ENCODE results near the gene ADD2.
"Not testable (repeated sequence)": the region's sequence is repeated elsewhere in the genome, so short reads cannot be mapped to it uniquely, and the experiment has no call there.

The ADD2 gene

GRCh38 chr2:70745276-70745825, 22.6 kb downstream of the ADD2 start:
- peaks cover 0 to 2% (median 0%) of the 10 kb centered on the region in 5 experiments for H3K9me3 ChIP-seq (ENCODE audit: control extremely low read depth in 1 of 5, control insufficient read depth in 4 of 5, insufficient read depth in 2 of 5, low read depth in 1 of 5, low read length in 4 of 5)
- ChIA-PET CTCF (interaction anchor here (1.8 kb wide), 1 partner anchor 10 kb away, joined by 5 read pairs; no protein-coding TSS in a partner anchor), POLR2A (no interaction called here)
- H3K4me1 ChIP-seq (ENCODE audit: control extremely low read depth in 1 of 4, control insufficient read depth in 4 of 4, insufficient read depth in 4 of 4, low read length in 3 of 4): no peaks in the 10 kb centered on the region
- 84% methylated on average over 2 of the region's 3 CpGs for WGBS (ENCODE audit: insufficient coverage)
- peaks cover 0 to 3% (median 2%) of the 10 kb centered on the region in 5 experiments for H3K27me3 ChIP-seq (replicated peaks in 2 of 5; ENCODE audit: control insufficient read depth in 4 of 5, insufficient read depth in 5 of 5, low read length in 4 of 5)
- no peak overlapping the region for H3K27ac ChIP-seq (ENCODE audit: insufficient read depth in 1 of 2, low read depth in 1 of 2, low read length in 2 of 2, poor library complexity in 1 of 2, severe bottlenecking in 2 of 2)
- no peak overlapping the region for H3K4me3 ChIP-seq (ENCODE audit: control insufficient read depth in 1 of 7, extremely low read depth in 1 of 7, insufficient read depth in 4 of 7, low read depth in 2 of 7, low read length in 6 of 7)
- no peak for DNase-seq
- H3K36me3 ChIP-seq (ENCODE audit: control insufficient read depth in 4 of 4, insufficient read depth in 4 of 4, low read length in 3 of 4): no peaks in the 10 kb centered on the region

DNA sequence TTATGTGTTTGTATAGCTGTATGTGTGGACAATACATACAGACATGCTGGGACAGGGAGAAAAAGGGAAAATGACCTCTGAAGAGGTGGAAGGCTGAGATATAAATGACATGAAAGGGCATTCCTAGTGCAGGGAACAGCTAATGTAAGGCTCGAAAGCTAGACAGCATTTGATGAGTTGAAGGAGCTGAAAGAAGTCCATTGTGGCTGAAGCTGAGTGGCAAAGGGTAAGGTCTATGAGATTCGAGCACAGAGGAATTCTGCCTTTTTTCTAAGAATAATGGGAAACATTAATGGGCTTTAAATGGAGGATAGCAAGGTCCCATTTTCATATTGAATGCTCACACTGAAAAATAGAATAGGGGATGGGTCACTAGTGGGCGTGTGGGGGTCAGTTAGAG, 23.6 kb downstream of the ADD2 start:
- no peak for DNase-seq
- Histone ChIP-seq H3K27ac (ENCODE audit: insufficient read depth in 1 of 2, low read depth in 1 of 2, low read length in 2 of 2, poor library complexity in 1 of 2, severe bottlenecking in 2 of 2) (no peak overlapping the region), H3K4me3 (ENCODE audit: control insufficient read depth in 1 of 7, extremely low read depth in 1 of 7, insufficient read depth in 4 of 7, low read depth in 2 of 7, low read length in 6 of 7) (no peak overlapping the region), H3K9me3 (ENCODE audit: control extremely low read depth in 1 of 5, control insufficient read depth in 4 of 5, insufficient read depth in 2 of 5, low read depth in 1 of 5, low read length in 4 of 5) (peaks cover 0 to 6% (median 0%) of the 10 kb centered on the region in 5 experiments), H3K4me1 (ENCODE audit: control extremely low read depth in 1 of 4, control insufficient read depth in 4 of 4, insufficient read depth in 4 of 4, low read length in 3 of 4) (no peaks in the 10 kb centered on the region), H3K36me3 (ENCODE audit: control insufficient read depth in 4 of 4, insufficient read depth in 4 of 4, low read length in 3 of 4) (no peaks in the 10 kb centered on the region), H3K27me3 (replicated peaks in 2 of 5; ENCODE audit: control insufficient read depth in 4 of 5, insufficient read depth in 5 of 5, low read length in 4 of 5) (peaks cover 0 to 2% (median 0%) of the 10 kb centered on the region in 5 experiments)
- CTCF ChIA-PET: no interaction called here
- 100% methylated on average over 2 of the region's 3 CpGs for WGBS (ENCODE audit: insufficient coverage)
- POLR2A ChIA-PET: no interaction called here

DNA sequence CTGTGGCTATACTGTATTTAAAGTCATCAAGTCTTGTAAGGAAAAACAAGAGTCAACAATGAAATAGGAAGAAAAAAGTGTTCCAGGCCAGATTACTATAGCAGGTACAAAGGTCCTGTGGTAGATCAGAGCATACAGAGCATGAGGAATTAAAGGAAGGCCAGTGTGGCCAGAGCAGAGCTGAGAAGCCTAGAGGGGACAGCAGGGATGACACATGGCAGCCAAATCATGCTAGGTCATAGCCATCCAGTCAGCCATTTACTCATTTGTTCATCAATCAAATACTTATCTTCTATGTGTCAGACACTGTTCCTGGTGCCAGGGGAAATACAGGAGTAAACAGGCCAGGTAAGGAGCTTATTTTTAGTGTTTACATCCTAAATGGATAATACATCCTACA, 24.3 kb downstream of the ADD2 start:
- peaks cover 0 to 2% (median 0%) of the 10 kb centered on the region in 5 experiments for H3K27me3 ChIP-seq (replicated peaks in 2 of 5; ENCODE audit: control insufficient read depth in 4 of 5, insufficient read depth in 5 of 5, low read length in 4 of 5)
- no peaks in the 10 kb centered on the region for H3K36me3 ChIP-seq (ENCODE audit: control insufficient read depth in 4 of 4, insufficient read depth in 4 of 4, low read length in 3 of 4)
- ChIA-PET POLR2A (no interaction called here), CTCF (no interaction called here)
- H3K4me1 ChIP-seq (ENCODE audit: control extremely low read depth in 1 of 4, control insufficient read depth in 4 of 4, insufficient read depth in 4 of 4, low read length in 3 of 4): no peaks in the 10 kb centered on the region
- no peak for DNase-seq
- H3K27ac ChIP-seq (ENCODE audit: insufficient read depth in 1 of 2, low read depth in 1 of 2, low read length in 2 of 2, poor library complexity in 1 of 2, severe bottlenecking in 2 of 2): no peak overlapping the region
- peaks cover 0 to 6% (median 0%) of the 10 kb centered on the region in 5 experiments for H3K9me3 ChIP-seq (ENCODE audit: control extremely low read depth in 1 of 5, control insufficient read depth in 4 of 5, insufficient read depth in 2 of 5, low read depth in 1 of 5, low read length in 4 of 5)
- H3K4me3 ChIP-seq (ENCODE audit: control insufficient read depth in 1 of 7, extremely low read depth in 1 of 7, insufficient read depth in 4 of 7, low read depth in 2 of 7, low read length in 6 of 7): no peak overlapping the region

GRCh38 chr2:70743068-70743467, 24.9 kb downstream of the ADD2 start:
- 79% methylated on average over 2 of the region's 4 CpGs for WGBS (ENCODE audit: insufficient coverage)
- Histone ChIP-seq H3K4me1 (ENCODE audit: control extremely low read depth in 1 of 4, control insufficient read depth in 4 of 4, insufficient read depth in 4 of 4, low read length in 3 of 4) (no peaks in the 10 kb centered on the region), H3K9me3 (ENCODE audit: control extremely low read depth in 1 of 5, control insufficient read depth in 4 of 5, insufficient read depth in 2 of 5, low read depth in 1 of 5, low read length in 4 of 5) (peaks cover 0 to 6% (median 0%) of the 10 kb centered on the region in 5 experiments), H3K36me3 (ENCODE audit: control insufficient read depth in 4 of 4, insufficient read depth in 4 of 4, low read length in 3 of 4) (no peaks in the 10 kb centered on the region), H3K27ac (ENCODE audit: insufficient read depth in 1 of 2, low read depth in 1 of 2, low read length in 2 of 2, poor library complexity in 1 of 2, severe bottlenecking in 2 of 2) (no peak overlapping the region), H3K4me3 (ENCODE audit: control insufficient read depth in 1 of 7, extremely low read depth in 1 of 7, insufficient read depth in 4 of 7, low read depth in 2 of 7, low read length in 6 of 7) (no peak overlapping the region), H3K27me3 (replicated peaks in 2 of 5; ENCODE audit: control insufficient read depth in 4 of 5, insufficient read depth in 5 of 5, low read length in 4 of 5) (peaks cover 0 to 4% (median 0%) of the 10 kb centered on the region in 5 experiments)
- DNase-seq: no peak
- ChIA-PET POLR2A (no interaction called here), CTCF (no interaction called here)

- CTCF ChIA-PET, POLR2A ChIA-PET: not testable (repeated sequence)
Observed at GRCh38 chr2:70739492-70739891, 28.5 kb downstream of the ADD2 start.

DNA sequence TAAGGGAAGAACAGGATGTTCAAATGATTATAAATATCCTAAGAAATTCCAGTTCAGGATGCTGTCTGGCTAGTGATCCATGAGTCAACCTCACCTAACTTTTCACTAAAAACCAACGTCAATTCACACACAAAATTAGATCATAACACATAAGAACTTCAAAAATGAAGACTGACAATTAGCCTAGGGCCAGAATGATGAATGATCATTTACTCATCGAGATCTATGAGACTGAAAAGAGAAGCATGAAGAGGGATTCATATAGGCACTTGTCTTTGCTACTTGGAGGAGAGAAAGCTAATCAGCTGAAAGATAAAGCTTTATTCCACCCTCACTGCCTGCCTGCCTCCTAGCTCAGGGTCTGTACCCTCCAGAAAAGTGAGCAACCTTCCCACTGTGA, 29.8 kb downstream of the ADD2 start:
- ChIA-PET POLR2A (no interaction called here), CTCF (no interaction called here)
- Histone ChIP-seq H3K4me3 (ENCODE audit: control insufficient read depth in 1 of 7, extremely low read depth in 1 of 7, insufficient read depth in 4 of 7, low read depth in 2 of 7, low read length in 6 of 7) (no peak overlapping the region), H3K27ac (ENCODE audit: insufficient read depth in 1 of 2, low read depth in 1 of 2, low read length in 2 of 2, poor library complexity in 1 of 2, severe bottlenecking in 2 of 2) (no peak overlapping the region), H3K4me1 (ENCODE audit: control extremely low read depth in 1 of 4, control insufficient read depth in 4 of 4, insufficient read depth in 4 of 4, low read length in 3 of 4) (no peaks in the 10 kb centered on the region), H3K27me3 (replicated peaks in 2 of 5; ENCODE audit: control insufficient read depth in 4 of 5, insufficient read depth in 5 of 5, low read length in 4 of 5) (peaks cover 6 to 20% (median 13%) of the 10 kb centered on the region in 5 experiments), H3K36me3 (ENCODE audit: control insufficient read depth in 4 of 4, insufficient read depth in 4 of 4, low read length in 3 of 4) (no peaks in the 10 kb centered on the region), H3K9me3 (ENCODE audit: control extremely low read depth in 1 of 5, control insufficient read depth in 4 of 5, insufficient read depth in 2 of 5, low read depth in 1 of 5, low read length in 4 of 5) (peaks cover 0 to 6% (median 0%) of the 10 kb centered on the region in 5 experiments)
- 94% methylated on average over 2 of the region's 2 CpGs for WGBS (ENCODE audit: insufficient coverage)
- DNase-seq: no peak

More at GRCh38 chr2:70739492-70739891, 28.5 kb downstream of the ADD2 start:
- not testable (repeated sequence) for H3K9me3 ChIP-seq (ENCODE audit: control extremely low read depth in 1 of 5, control insufficient read depth in 4 of 5, insufficient read depth in 2 of 5, low read depth in 1 of 5, low read length in 4 of 5); H3K4me1 ChIP-seq (ENCODE audit: control extremely low read depth in 1 of 4, control insufficient read depth in 4 of 4, insufficient read depth in 4 of 4, low read length in 3 of 4); H3K36me3 ChIP-seq (ENCODE audit: control insufficient read depth in 4 of 4, insufficient read depth in 4 of 4, low read length in 3 of 4); H3K27ac ChIP-seq (ENCODE audit: insufficient read depth in 1 of 2, low read depth in 1 of 2, low read length in 2 of 2, poor library complexity in 1 of 2, severe bottlenecking in 2 of 2); H3K4me3 ChIP-seq (ENCODE audit: control insufficient read depth in 1 of 7, extremely low read depth in 1 of 7, insufficient read depth in 4 of 7, low read depth in 2 of 7, low read length in 6 of 7); DNase-seq
- H3K27me3 ChIP-seq (replicated peaks in 2 of 5; ENCODE audit: control insufficient read depth in 4 of 5, insufficient read depth in 5 of 5, low read length in 4 of 5): peaks cover 4 to 12% (median 7%) of the 10 kb centered on the region in 5 experiments
- WGBS (ENCODE audit: insufficient coverage): 100% methylated on average over 1 of the region's 1 CpG

DNA sequence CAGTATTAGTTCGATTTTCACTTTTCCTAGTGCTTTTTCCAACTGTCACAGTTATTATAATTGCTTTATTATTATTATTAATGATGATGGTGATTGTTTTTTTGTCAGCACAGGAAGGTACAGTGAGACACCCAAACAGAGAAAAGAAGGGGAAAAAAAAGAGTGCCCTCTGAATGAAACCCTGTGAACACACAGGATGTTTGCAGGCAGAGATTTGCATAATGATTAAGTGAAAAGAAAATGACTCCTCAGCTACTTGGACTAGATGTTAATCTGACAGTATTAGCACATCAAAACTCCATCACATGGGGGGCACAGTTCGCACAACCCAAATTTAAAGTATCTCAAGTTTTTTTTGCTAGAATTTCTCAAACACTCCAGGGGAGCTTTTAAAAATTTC, 32.9 kb downstream of the ADD2 start:
- no peaks in the 10 kb centered on the region for H3K36me3 ChIP-seq (ENCODE audit: control insufficient read depth in 4 of 4, insufficient read depth in 4 of 4, low read length in 3 of 4)
- 100% methylated on average over 1 of the region's 2 CpGs for WGBS (ENCODE audit: insufficient coverage)
- H3K27me3 ChIP-seq (replicated peaks in 2 of 5; ENCODE audit: control insufficient read depth in 4 of 5, insufficient read depth in 5 of 5, low read length in 4 of 5): peaks cover 6 to 20% (median 16%) of the 10 kb centered on the region in 5 experiments
- H3K4me3 ChIP-seq (ENCODE audit: control insufficient read depth in 1 of 7, extremely low read depth in 1 of 7, insufficient read depth in 4 of 7, low read depth in 2 of 7, low read length in 6 of 7): no peak overlapping the region
- H3K4me1 ChIP-seq (ENCODE audit: control extremely low read depth in 1 of 4, control insufficient read depth in 4 of 4, insufficient read depth in 4 of 4, low read length in 3 of 4): no peaks in the 10 kb centered on the region
- peaks cover 0 to 4% (median 0%) of the 10 kb centered on the region in 5 experiments for H3K9me3 ChIP-seq (ENCODE audit: control extremely low read depth in 1 of 5, control insufficient read depth in 4 of 5, insufficient read depth in 2 of 5, low read depth in 1 of 5, low read length in 4 of 5)
- H3K27ac ChIP-seq (ENCODE audit: insufficient read depth in 1 of 2, low read depth in 1 of 2, low read length in 2 of 2, poor library complexity in 1 of 2, severe bottlenecking in 2 of 2): no peak overlapping the region
- ChIA-PET CTCF (no interaction called here), POLR2A (no interaction called here)
- DNase-seq: no peak

All from common myeloid progenitor, CD34-positive (primary cell).